Metanephros (tissue), 2 donors: Measurements from ENCODE around the gene PRSS3. TPM values are rescaled to one million over a fixed set of nuclear protein-coding genes. Genes with fewer than 3 reads are reported as not detected.

ENCODE experiments used
- small RNA-seq: library from RNA; depleted of rRNA; stranded (forward); fragments of <200 nt; gene quantifications from one replicate; pipeline ENCODE3, GENCODE V24; 2014; ENCODE audit warnings: low replicate concordance
- total RNA-seq: library from RNA; depleted of rRNA; stranded (reverse); fragments of >200 nt; gene quantifications from one replicate; pipeline ENCODE4 v1.2.3, GENCODE V29; 2014

PRSS3 gene
- 0.64 TPM for total RNA-seq

DNA sequence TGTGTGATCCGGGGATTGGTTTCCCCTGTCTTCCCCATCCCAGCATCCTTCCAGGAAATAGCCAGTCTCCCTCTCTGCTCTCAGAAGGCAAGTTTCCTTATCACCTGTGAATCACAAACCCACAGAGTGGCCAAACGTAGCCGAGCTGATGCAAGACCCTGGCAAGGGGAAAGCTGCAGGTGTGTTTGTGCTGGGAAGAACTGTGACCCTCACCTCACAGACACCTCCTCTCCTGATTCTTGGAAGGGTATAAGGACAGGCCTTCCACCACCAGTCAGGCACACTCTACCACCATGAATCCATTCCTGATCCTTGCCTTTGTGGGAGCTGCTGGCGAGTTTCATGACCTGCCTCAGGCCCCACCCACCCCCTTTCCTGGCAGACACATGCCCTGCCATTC lies at the start of gene PRSS3:
PRSS3 (plus strand) TSS at position 281 of the 400 bp plus-strand sequence; CDS start at position 294, 13 bp downstream.

DNA sequence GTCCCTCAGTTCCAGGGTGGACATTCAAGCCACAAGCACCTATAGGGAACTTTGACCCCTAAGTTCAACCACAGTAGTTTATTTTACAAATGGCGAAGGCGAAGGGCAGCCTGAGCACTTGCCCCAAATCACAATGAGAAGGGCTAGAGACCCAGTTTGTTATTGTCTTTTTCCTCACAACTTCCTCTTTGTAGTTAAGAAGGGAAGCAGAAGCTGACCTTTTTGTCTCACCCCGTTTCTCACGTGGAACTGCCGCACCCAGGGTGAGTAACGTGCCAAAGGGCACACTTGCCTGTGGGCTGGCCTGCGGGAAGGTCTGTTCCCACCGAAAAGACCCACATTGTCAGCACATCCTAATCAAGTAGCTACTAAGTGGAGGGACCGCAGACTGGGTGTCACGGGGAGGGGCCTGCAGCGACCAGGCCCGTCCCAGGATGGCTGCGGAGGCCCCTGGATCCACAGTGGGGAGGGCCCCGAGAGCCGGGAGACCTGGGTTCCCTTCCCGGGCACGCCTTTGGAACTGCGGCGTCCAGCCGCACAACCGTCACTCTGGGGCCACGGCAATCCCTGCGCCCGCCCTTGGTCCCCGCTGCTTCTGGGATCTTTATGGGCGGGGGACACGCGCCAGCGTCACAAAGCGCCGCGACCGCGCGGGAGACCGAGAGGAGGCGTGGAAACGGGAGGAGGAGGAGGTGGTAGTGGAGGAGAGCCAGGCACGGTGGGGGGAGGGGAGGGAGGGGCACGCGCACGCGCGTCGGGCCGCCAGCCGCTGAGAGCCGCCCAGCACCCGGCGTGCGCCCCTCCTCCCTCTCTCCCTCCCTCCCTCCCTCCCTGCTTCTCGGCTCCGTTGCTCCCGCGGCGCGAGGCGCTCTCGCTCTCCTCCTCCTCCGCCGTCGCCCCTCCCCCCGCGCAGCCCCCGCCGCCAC lies 21.2 kb downstream of the PRSS3 start, which contains the start of gene UBE2R2:
UBE2R2 (plus strand) TSS at position 834 of the 926 bp plus-strand sequence. CDS start 598 bp downstream, outside the sequence.

Small RNAs within 50 kb of the gene (small RNA-seq; reads per million reads assigned to genes)
- not detected for gene RF00019

Other genes starting within 250 kb of the PRSS3 start
- gene UBE2R2, start 21.6 kb downstream of the PRSS3 start, total RNA-seq: 22.9 TPM